ENCODE measurements around the gene ACACB.

Gene ACACB

GRCh38 chr12:109308534-109309380 is 192.4 kb downstream of the ACACB start, which contains the start of gene FOXN4:
FOXN4 (minus strand) TSS chr12:109309284; CDS start chr12:109308321, 963 bp downstream.
- DNase-seq = no peak

GRCh38 chr12:109309381-109310246 is 193.2 kb downstream of the ACACB start:
- no peak for DNase-seq

GRCh38 chr12:109310247-109311125 is 194.1 kb downstream of the ACACB start:
- no peak for DNase-seq
